Activated CD4-positive, alpha-beta T cell treated with anti-CD3 and anti-CD28 coated beads for 36 hours (primary cell): ENCODE data around the gene C1QTNF8. TPM values are rescaled to one million over a fixed set of nuclear protein-coding genes. Genes with fewer than 3 reads are reported as not detected.

Source experiments
- ATAC-seq: fragments of 200-7000 bp; cut with Tn5 transposase; one replicate; pipeline ENCODE4 v1.10.0; 2021; ENCODE audit warnings: mild to moderate bottlenecking, moderate library complexity
- CTCF ChIA-PET: fragments of 350-600 bp; sonication (Branson Sonifier 250); formaldehyde crosslinking; loops from one replicate; lab custom pipeline; 2021; ENCODE audit warnings: antibody characterized with exemption; lab: Charles Lee
- POLR2A ChIA-PET: fragments of 350-600 bp; sonication (Branson Sonifier 250); formaldehyde crosslinking; loops from one replicate; lab custom pipeline; 2021; ENCODE audit warnings: antibody characterized with exemption, inconsistent platforms; lab: Charles Lee
- DNase-seq: peaks from one replicate; pipeline ENCODE4 v3.0.0-alpha.2; 2020
- H3K27ac Mint-ChIP-seq: one replicate; pipeline ENCODE4 v1.8.0; 2021; ENCODE audit warnings: mixed read lengths
- H3K27me3 Mint-ChIP-seq: one replicate; pipeline ENCODE4 v1.8.0; 2021; ENCODE audit warnings: mixed read lengths
- H3K36me3 Mint-ChIP-seq: one replicate; pipeline ENCODE4 v1.8.0; 2021; ENCODE audit warnings: low read depth, mixed read lengths
- H3K4me1 Mint-ChIP-seq: one replicate; pipeline ENCODE4 v1.8.0; 2021; ENCODE audit warnings: mixed read lengths
- H3K4me3 Mint-ChIP-seq: one replicate; pipeline ENCODE4 v1.8.0; 2021; ENCODE audit warnings: mild to moderate bottlenecking, moderate library complexity, mixed read lengths
- H3K9me3 Mint-ChIP-seq: one replicate; pipeline ENCODE4 v1.8.0; 2021; ENCODE audit warnings: low read depth, mixed read lengths
- intact Hi-C, 2 experiments: fragments of 100-400 bp; cut with DNase I in 1 of 2; cut with micrococcal nuclease in 1 of 2; formaldehyde crosslinking; loops; one replicate each; pipeline versions ENCODE4 v1.14.2 to v1.15.1; 2022 to 2024; cut with DNase I, micrococcal nuclease
- total RNA-seq, 2 experiments: library from RNA; stranded (reverse); gene quantifications; one replicate each; pipeline ENCODE4 v1.2.3, GENCODE V29; 2021

The C1QTNF8 gene
- total RNA-seq, 2 experiments from 2014 or later, result not detected

GRCh38 chr16:1125471-1125870 lies 29.4 kb upstream of the C1QTNF8 start:
- intact Hi-C loops, result no loop called here
- DNase-seq, result peak; percentile 66
- CTCF ChIA-PET, result interaction anchor here (0.6 kb wide), 1 partner anchor 713 kb away, joined by 3 read pairs; no protein-coding TSS in a partner anchor
- POLR2A ChIA-PET, result no interaction called here
- Mint-ChIP-seq H3K27ac (no peak overlapping the region), H3K36me3 (no peaks in the 10 kb centered on the region), H3K4me3 (no peak overlapping the region), H3K4me1 (no peaks in the 10 kb centered on the region), H3K27me3 (no peaks in the 10 kb centered on the region), H3K9me3 (no peaks in the 10 kb centered on the region)
- ATAC-seq, result peak; percentile 79

- no peak overlapping the region for H3K27ac Mint-ChIP-seq
- H3K4me3 Mint-ChIP-seq, result no peak overlapping the region
- ATAC-seq (no peak), DNase-seq (no peak)
- no peaks in the 10 kb centered on the region for H3K27me3 Mint-ChIP-seq
- intact Hi-C loops, result no loop called here
- no peaks in the 10 kb centered on the region for H3K9me3 Mint-ChIP-seq
- H3K36me3 Mint-ChIP-seq, result no peaks in the 10 kb centered on the region
- ChIA-PET CTCF (no interaction called here), POLR2A (no interaction called here)
- H3K4me1 Mint-ChIP-seq, result no peaks in the 10 kb centered on the region
Observed at GRCh38 chr16:1124795-1125194, 28.8 kb upstream of the C1QTNF8 start.

GRCh38 chr16:1124291-1124690 lies 28.2 kb upstream of the C1QTNF8 start:
- DNase-seq (no peak), ATAC-seq (no peak)
- intact Hi-C loops, result no loop called here
- H3K4me1 Mint-ChIP-seq, result no peaks in the 10 kb centered on the region
- no peaks in the 10 kb centered on the region for H3K36me3 Mint-ChIP-seq
- no peak overlapping the region for H3K4me3 Mint-ChIP-seq
- H3K27me3 Mint-ChIP-seq, result no peaks in the 10 kb centered on the region
- ChIA-PET POLR2A (no interaction called here), CTCF (no interaction called here)
- H3K9me3 Mint-ChIP-seq, result no peaks in the 10 kb centered on the region
- no peak overlapping the region for H3K27ac Mint-ChIP-seq

- no peak overlapping the region for H3K27ac Mint-ChIP-seq
- H3K4me1 Mint-ChIP-seq, result no peaks in the 10 kb centered on the region
- no peak overlapping the region for H3K4me3 Mint-ChIP-seq
- H3K9me3 Mint-ChIP-seq, result no peaks in the 10 kb centered on the region
- intact Hi-C loops, result no loop called here
- no peaks in the 10 kb centered on the region for H3K36me3 Mint-ChIP-seq
- no peaks in the 10 kb centered on the region for H3K27me3 Mint-ChIP-seq
- ChIA-PET CTCF (no interaction called here), POLR2A (interaction anchor here (0.7 kb wide), 1 partner anchor 409 kb away, joined by 3 read pairs; no protein-coding TSS in a partner anchor)
- no peak for DNase-seq
- no peak for ATAC-seq
Observed at GRCh38 chr16:1123525-1124230, 27.6 kb upstream of the C1QTNF8 start.

- Mint-ChIP-seq H3K36me3 (no peaks in the 10 kb centered on the region), H3K27ac (no peak overlapping the region), H3K4me1 (no peaks in the 10 kb centered on the region), H3K4me3 (no peak overlapping the region), H3K27me3 (no peaks in the 10 kb centered on the region), H3K9me3 (no peaks in the 10 kb centered on the region)
- CTCF ChIA-PET, result no interaction called here
- no peak for ATAC-seq
- intact Hi-C loops, result no loop called here
- no peak for DNase-seq
- POLR2A ChIA-PET, result interaction anchor here (0.5 kb wide), 1 partner anchor 21 kb away, joined by 4 read pairs; no protein-coding TSS in a partner anchor
Observed at GRCh38 chr16:1122398-1122765, 26.3 kb upstream of the C1QTNF8 start.

GRCh38 chr16:1121601-1122397 lies 25.8 kb upstream of the C1QTNF8 start:
- no peak overlapping the region for H3K4me3 Mint-ChIP-seq
- ChIA-PET CTCF (no interaction called here), POLR2A (no interaction called here)
- ATAC-seq, result no peak
- H3K9me3 Mint-ChIP-seq, result no peaks in the 10 kb centered on the region
- no peaks in the 10 kb centered on the region for H3K36me3 Mint-ChIP-seq
- intact Hi-C loops, result no loop called here
- H3K27ac Mint-ChIP-seq, result no peak overlapping the region
- no peak for DNase-seq
- H3K27me3 Mint-ChIP-seq, result no peaks in the 10 kb centered on the region
- no peaks in the 10 kb centered on the region for H3K4me1 Mint-ChIP-seq

- H3K27ac Mint-ChIP-seq, result no peak overlapping the region
- POLR2A ChIA-PET, result no interaction called here
Observed at GRCh38 chr16:1121009-1121408, 25.0 kb upstream of the C1QTNF8 start.

GRCh38 chr16:1120577-1120941 lies 24.5 kb upstream of the C1QTNF8 start:
- POLR2A ChIA-PET, result no interaction called here

More at GRCh38 chr16:1121009-1121408, 25.0 kb upstream of the C1QTNF8 start:
- Mint-ChIP-seq H3K4me3 (no peak overlapping the region), H3K4me1 (no peaks in the 10 kb centered on the region), H3K36me3 (no peaks in the 10 kb centered on the region), H3K27me3 (no peaks in the 10 kb centered on the region), H3K9me3 (no peaks in the 10 kb centered on the region)
- intact Hi-C loops, result no loop called here
- ATAC-seq (no peak), DNase-seq (no peak)
- CTCF ChIA-PET, result no interaction called here

GRCh38 chr16:1119766-1120576 lies 23.9 kb upstream of the C1QTNF8 start:
- ChIA-PET CTCF (no interaction called here), POLR2A (no interaction called here)
- no peaks in the 10 kb centered on the region for H3K4me1 Mint-ChIP-seq
- no peaks in the 10 kb centered on the region for H3K27me3 Mint-ChIP-seq
- DNase-seq (no peak), ATAC-seq (no peak)
- intact Hi-C loops, result no loop called here
- H3K9me3 Mint-ChIP-seq, result no peaks in the 10 kb centered on the region
- no peak overlapping the region for H3K4me3 Mint-ChIP-seq
- no peaks in the 10 kb centered on the region for H3K36me3 Mint-ChIP-seq
- H3K27ac Mint-ChIP-seq, result no peak overlapping the region

More at GRCh38 chr16:1120577-1120941, 24.5 kb upstream of the C1QTNF8 start:
- no peak for ATAC-seq
- Mint-ChIP-seq H3K4me3 (no peak overlapping the region), H3K27me3 (no peaks in the 10 kb centered on the region), H3K36me3 (no peaks in the 10 kb centered on the region), H3K9me3 (no peaks in the 10 kb centered on the region), H3K27ac (no peak overlapping the region), H3K4me1 (no peaks in the 10 kb centered on the region)
- CTCF ChIA-PET, result no interaction called here
- intact Hi-C loops, result no loop called here
- DNase-seq, result no peak

- DNase-seq (no peak), ATAC-seq (no peak)
- ChIA-PET CTCF (no interaction called here), POLR2A (no interaction called here)
- H3K9me3 Mint-ChIP-seq, result no peaks in the 10 kb centered on the region
- H3K4me3 Mint-ChIP-seq, result no peak overlapping the region
- no peaks in the 10 kb centered on the region for H3K27me3 Mint-ChIP-seq
- H3K27ac Mint-ChIP-seq, result no peak overlapping the region
- no peaks in the 10 kb centered on the region for H3K36me3 Mint-ChIP-seq
- no peaks in the 10 kb centered on the region for H3K4me1 Mint-ChIP-seq
- intact Hi-C loops, result no loop called here
Observed at GRCh38 chr16:1119129-1119528, 23.1 kb upstream of the C1QTNF8 start.

GRCh38 chr16:1117926-1118325 lies 21.9 kb upstream of the C1QTNF8 start:
- H3K9me3 Mint-ChIP-seq, result no peaks in the 10 kb centered on the region
- DNase-seq, result no peak

More at GRCh38 chr16:1117926-1118325, 21.9 kb upstream of the C1QTNF8 start:
- ChIA-PET POLR2A (no interaction called here), CTCF (no interaction called here)
- no peak overlapping the region for H3K4me3 Mint-ChIP-seq
- H3K27ac Mint-ChIP-seq, result no peak overlapping the region
- intact Hi-C loops, result no loop called here
- no peaks in the 10 kb centered on the region for H3K4me1 Mint-ChIP-seq
- no peaks in the 10 kb centered on the region for H3K27me3 Mint-ChIP-seq
- H3K36me3 Mint-ChIP-seq, result no peaks in the 10 kb centered on the region
- ATAC-seq, result no peak
